Tibial nerve (tissue), 4 donors: ENCODE results near the gene PRKCSH. TPM values are rescaled to one million over a fixed set of nuclear protein-coding genes. Genes with fewer than 3 reads are reported as not detected.

Experiments
- DNase-seq, 2 donors: peaks; one replicate each; pipeline ENCODE4 v3.0.0-alpha.2; 2019; ENCODE audit warnings: low spot score in 2 of 2
- H3K27ac ChIP-seq, 4 donors: fragments of 200-600 bp; sonication (generic) in 3 of 4; one replicate each; pipeline ENCODE4 v1.5.1; 2017 to 2019; ENCODE audit warnings: mild to moderate bottlenecking in 1 of 4
- H3K27me3 ChIP-seq, 2 donors: fragments of 200-600 bp; sonication (generic) in 1 of 2; one replicate each; pipeline versions ENCODE4 v1.5.1 to v1.6.0; 2017 to 2019
- H3K36me3 ChIP-seq, 3 donors: fragments of 200-600 bp; sonication (generic); one replicate each; pipeline ENCODE4 v1.5.1; 2018 to 2019
- H3K4me1 ChIP-seq, 4 donors: fragments of 200-600 bp; sonication (generic) in 3 of 4; one replicate each; pipeline ENCODE4 v1.5.1; 2017 to 2019
- H3K4me3 ChIP-seq, 4 donors: fragments of 200-600 bp; sonication (generic) in 3 of 4; one replicate each; pipeline ENCODE4 v1.5.1; 2017 to 2019; ENCODE audit warnings: mild to moderate bottlenecking in 1 of 4, moderate library complexity in 1 of 4
- H3K9me3 ChIP-seq, 4 donors: fragments of 200-600 bp; sonication (generic) in 3 of 4; one replicate each; pipeline ENCODE4 v1.5.1; 2017 to 2019
- EP300 ChIP-seq, 2 donors: sonication (generic); formaldehyde crosslinking; IDR thresholded peaks; one replicate each; pipeline ENCODE4 v1.6.1; 2017; ENCODE audit warnings: antibody characterized with exemption in 2 of 2, mild to moderate bottlenecking in 1 of 2
- POLR2A ChIP-seq, 2 donors: fragments of 450-650 bp; IDR thresholded peaks; one replicate each; pipeline ENCODE4 v1.6.1; 2017; ENCODE audit warnings: antibody characterized with exemption in 2 of 2, mild to moderate bottlenecking in 2 of 2, moderate library complexity in 2 of 2
- WGBS, 2 donors: methylation state at CpG; one replicate each; pipeline ENCODE4 v1.1.5; 2018; 5-methylcytosine and 5-hydroxymethylcytosine counted together
- total RNA-seq, 4 donors: library from RNA; depleted of rRNA; stranded (reverse); fragments of >200 nt; gene quantifications; one replicate each; pipeline ENCODE4 v1.1.0, GENCODE V29; 2016
- TF ChIP-seq, protein P1 (sequence below), 5 experiments: fragments of 200-600 bp in 3 of 5; fragments of 450-650 bp in 2 of 5; sonication (generic) in 3 of 5; IDR thresholded peaks; one replicate each; pipeline ENCODE4 v1.5.1; 2016 to 2019; ENCODE audit warnings: antibody characterized with exemption in 5 of 5, mild to moderate bottlenecking in 3 of 5, moderate library complexity in 2 of 5

Gene PRKCSH
- total RNA-seq, 4 donors from 2014 or later, result 94.0 to 101 (median 97.4) TPM

GRCh38 chr19:11475861-11476260, 40.4 kb downstream of the PRKCSH start:
- WGBS, 2 donors, result 73 to 77% methylated on average over 7 to 8 of the region's 8 CpGs
- Histone ChIP-seq H3K9me3 (peaks cover 0 to 5% (median 0%) of the 10 kb centered on the region in 4 donors), H3K4me1 (peaks cover 0 to 22% (median 9%) of the 10 kb centered on the region in 4 donors), H3K27ac (no peak overlapping the region), H3K36me3 (no peaks in the 10 kb centered on the region), H3K27me3 (peaks cover 0 to 27% of the 10 kb centered on the region in 2 donors), H3K4me3 (no peak overlapping the region)
- no peak for DNase-seq
- TF ChIP-seq POLR2A (IDR thresholded peaks at IDR 0.05) (no peak), EP300 (IDR thresholded peaks at IDR 0.05) (no peak)
- TF ChIP-seq, protein P1, sequence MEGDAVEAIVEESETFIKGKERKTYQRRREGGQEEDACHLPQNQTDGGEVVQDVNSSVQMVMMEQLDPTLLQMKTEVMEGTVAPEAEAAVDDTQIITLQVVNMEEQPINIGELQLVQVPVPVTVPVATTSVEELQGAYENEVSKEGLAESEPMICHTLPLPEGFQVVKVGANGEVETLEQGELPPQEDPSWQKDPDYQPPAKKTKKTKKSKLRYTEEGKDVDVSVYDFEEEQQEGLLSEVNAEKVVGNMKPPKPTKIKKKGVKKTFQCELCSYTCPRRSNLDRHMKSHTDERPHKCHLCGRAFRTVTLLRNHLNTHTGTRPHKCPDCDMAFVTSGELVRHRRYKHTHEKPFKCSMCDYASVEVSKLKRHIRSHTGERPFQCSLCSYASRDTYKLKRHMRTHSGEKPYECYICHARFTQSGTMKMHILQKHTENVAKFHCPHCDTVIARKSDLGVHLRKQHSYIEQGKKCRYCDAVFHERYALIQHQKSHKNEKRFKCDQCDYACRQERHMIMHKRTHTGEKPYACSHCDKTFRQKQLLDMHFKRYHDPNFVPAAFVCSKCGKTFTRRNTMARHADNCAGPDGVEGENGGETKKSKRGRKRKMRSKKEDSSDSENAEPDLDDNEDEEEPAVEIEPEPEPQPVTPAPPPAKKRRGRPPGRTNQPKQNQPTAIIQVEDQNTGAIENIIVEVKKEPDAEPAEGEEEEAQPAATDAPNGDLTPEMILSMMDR (IDR thresholded peaks at IDR 0.05), result no peak

GRCh38 chr19:11478167-11479089, 43.0 kb downstream of the PRKCSH start:
- 56 to 63% methylated on average over 19 of the region's 19 CpGs for WGBS, 2 donors
- no peak for DNase-seq
- no peak overlapping the region for H3K4me3 ChIP-seq

DNA sequence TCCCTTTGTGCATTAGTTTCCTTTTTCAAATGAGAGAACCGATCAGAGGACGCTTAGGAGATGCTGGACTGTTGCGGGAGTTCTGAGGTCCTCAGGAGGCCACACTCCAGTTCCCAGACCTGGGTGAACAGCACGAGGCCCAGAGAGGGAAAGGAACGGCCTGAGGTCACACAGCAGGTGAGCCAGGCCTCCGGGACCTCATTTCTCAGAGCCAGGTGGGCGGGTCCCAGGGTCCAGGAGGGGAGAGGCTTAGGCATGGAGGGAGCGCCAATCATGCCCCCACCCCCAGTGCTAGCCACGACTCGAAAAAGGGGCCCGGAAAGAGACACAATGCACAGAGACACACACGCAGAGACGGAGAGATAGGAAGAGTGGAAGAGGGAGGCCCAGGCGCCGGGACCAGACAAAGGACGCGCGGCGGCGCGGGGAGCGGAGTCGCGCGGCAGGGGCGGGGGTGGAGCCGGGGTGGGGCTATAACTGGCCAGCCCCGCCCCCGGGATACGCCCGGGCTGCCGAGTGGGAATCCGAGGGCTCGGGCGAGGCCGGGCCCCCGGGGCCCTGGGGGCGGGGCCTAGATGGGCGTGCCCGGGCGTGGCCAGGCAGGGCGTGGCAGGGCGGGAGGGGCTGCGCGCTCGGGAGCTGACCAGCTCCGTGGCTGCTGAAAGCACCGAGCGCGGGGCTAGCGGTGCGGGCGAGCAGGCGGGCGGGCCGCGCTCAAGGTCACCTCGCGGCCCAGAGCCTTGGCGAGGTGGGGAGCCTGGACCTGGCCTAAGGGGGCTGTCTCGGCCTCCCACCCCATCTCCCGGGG, 43.9 kb downstream of the PRKCSH start:
- 22 to 34% methylated on average over 28 to 42 of the region's 62 CpGs for WGBS, 2 donors
- H3K4me3 ChIP-seq, result peak overlapping the region in 1 of 4 donors; percentile 22
- no peak overlapping the region for H3K27ac ChIP-seq
- peaks cover 0 to 13% (median 6%) of the 10 kb centered on the region in 3 donors for H3K36me3 ChIP-seq
- H3K9me3 ChIP-seq, result peaks cover 0 to 5% (median 0%) of the 10 kb centered on the region in 4 donors
- DNase-seq, result no peak
- TF ChIP-seq, protein P1 (IDR thresholded peaks at IDR 0.05), result no peak
- TF ChIP-seq EP300 (IDR thresholded peaks at IDR 0.05), result no peak
- TF ChIP-seq POLR2A (IDR thresholded peaks at IDR 0.05), result no peak
- peaks cover 0 to 53% of the 10 kb centered on the region in 2 donors for H3K27me3 ChIP-seq
- H3K4me1 ChIP-seq, result peaks cover 0 to 47% (median 22%) of the 10 kb centered on the region in 4 donors

More at GRCh38 chr19:11478167-11479089, 43.0 kb downstream of the PRKCSH start:
- peaks cover 0 to 47% (median 22%) of the 10 kb centered on the region in 4 donors for H3K4me1 ChIP-seq
- H3K9me3 ChIP-seq, result peaks cover 0 to 5% (median 0%) of the 10 kb centered on the region in 4 donors
- TF ChIP-seq, protein P1 (IDR thresholded peaks at IDR 0.05), result no peak
- TF ChIP-seq POLR2A (IDR thresholded peaks at IDR 0.05), result no peak
- no peak overlapping the region for H3K27ac ChIP-seq
- peaks cover 0 to 4% (median under 1%) of the 10 kb centered on the region in 3 donors for H3K36me3 ChIP-seq
- H3K27me3 ChIP-seq, result peaks cover 0 to 44% of the 10 kb centered on the region in 2 donors

- no peak for DNase-seq
- WGBS, 2 donors, result 6 to 8% methylated on average over 36 to 43 of the region's 86 CpGs
- TF ChIP-seq, protein P1 (IDR thresholded peaks at IDR 0.05), result no peak
- TF ChIP-seq EP300 (IDR thresholded peaks at IDR 0.05), result no peak
- no peak for TF ChIP-seq POLR2A (IDR thresholded peaks at IDR 0.05)
These were observed 44.7 kb downstream of the PRKCSH start for GRCh38 chr19:11479898-11480714.

More at GRCh38 chr19:11479898-11480714, 44.7 kb downstream of the PRKCSH start:
- Histone ChIP-seq H3K27ac (no peak overlapping the region), H3K9me3 (peaks cover 0 to 5% (median 0%) of the 10 kb centered on the region in 4 donors), H3K27me3 (peaks cover 0 to 61% of the 10 kb centered on the region in 2 donors), H3K4me1 (peaks cover 0 to 47% (median 22%) of the 10 kb centered on the region in 4 donors), H3K4me3 (peak overlapping the region in 1 of 4 donors; percentile 22), H3K36me3 (peaks cover 0 to 21% (median 6%) of the 10 kb centered on the region in 3 donors)
